Progenitor cell of endocrine pancreas (in vitro differentiated cells): ENCODE results near the gene STX8. TPM values are rescaled to one million over a fixed set of nuclear protein-coding genes. Genes with fewer than 3 reads are reported as not detected.

Experiments
- DNase-seq: peaks from one replicate; pipeline ENCODE4 v3.0.0; 2021; ENCODE audit warnings: low spot score; ENCODE audit not compliant: unreplicated experiment
- H3K27ac Mint-ChIP-seq: 2 replicates; pipeline ENCODE4 v1.8.0; 2021; ENCODE audit warnings: mild to moderate bottlenecking, moderate library complexity, mixed read lengths
- H3K27me3 Mint-ChIP-seq: 2 replicates; pipeline ENCODE4 v1.8.0; 2021; ENCODE audit warnings: mixed read lengths
- H3K36me3 Mint-ChIP-seq: 2 replicates; pipeline ENCODE4 v1.8.0; 2022; ENCODE audit warnings: mixed read lengths; ENCODE audit not compliant: insufficient read depth
- H3K4me1 Mint-ChIP-seq: 2 replicates; pipeline ENCODE4 v1.8.0; 2021; ENCODE audit warnings: low read depth, mixed read lengths
- H3K4me3 Mint-ChIP-seq: 2 replicates; pipeline ENCODE4 v1.8.0; 2021; ENCODE audit warnings: low read depth, mild to moderate bottlenecking, moderate library complexity, mixed read lengths
- H3K9me3 Mint-ChIP-seq: 2 replicates; pipeline ENCODE4 v1.8.0; 2021; ENCODE audit warnings: low read depth, mixed read lengths
- total RNA-seq: library from RNA; stranded (reverse); gene quantifications from 2 replicates; pipeline ENCODE4 v1.2.1, GENCODE V29; 2021
- TF ChIP-seq, protein P1 (sequence below): fragments of 200-600 bp; sonication (generic); IDR thresholded peaks from one replicate; pipeline ENCODE4 v1.5.0; 2021; ENCODE audit warnings: antibody characterized with exemption, mild to moderate bottlenecking; ENCODE audit not compliant: unreplicated experiment

STX8 gene
- total RNA-seq, 1 donor from 2014 or later, result 63.4 TPM

GRCh38 chr17:9531034-9531433 lies 44.6 kb downstream of the STX8 start:
- H3K4me3 Mint-ChIP-seq, result no peak overlapping the region
- TF ChIP-seq, protein P1, sequence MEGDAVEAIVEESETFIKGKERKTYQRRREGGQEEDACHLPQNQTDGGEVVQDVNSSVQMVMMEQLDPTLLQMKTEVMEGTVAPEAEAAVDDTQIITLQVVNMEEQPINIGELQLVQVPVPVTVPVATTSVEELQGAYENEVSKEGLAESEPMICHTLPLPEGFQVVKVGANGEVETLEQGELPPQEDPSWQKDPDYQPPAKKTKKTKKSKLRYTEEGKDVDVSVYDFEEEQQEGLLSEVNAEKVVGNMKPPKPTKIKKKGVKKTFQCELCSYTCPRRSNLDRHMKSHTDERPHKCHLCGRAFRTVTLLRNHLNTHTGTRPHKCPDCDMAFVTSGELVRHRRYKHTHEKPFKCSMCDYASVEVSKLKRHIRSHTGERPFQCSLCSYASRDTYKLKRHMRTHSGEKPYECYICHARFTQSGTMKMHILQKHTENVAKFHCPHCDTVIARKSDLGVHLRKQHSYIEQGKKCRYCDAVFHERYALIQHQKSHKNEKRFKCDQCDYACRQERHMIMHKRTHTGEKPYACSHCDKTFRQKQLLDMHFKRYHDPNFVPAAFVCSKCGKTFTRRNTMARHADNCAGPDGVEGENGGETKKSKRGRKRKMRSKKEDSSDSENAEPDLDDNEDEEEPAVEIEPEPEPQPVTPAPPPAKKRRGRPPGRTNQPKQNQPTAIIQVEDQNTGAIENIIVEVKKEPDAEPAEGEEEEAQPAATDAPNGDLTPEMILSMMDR, result no peak
- peaks cover 6% of the 10 kb centered on the region for H3K36me3 Mint-ChIP-seq
- H3K27me3 Mint-ChIP-seq, result no peaks in the 10 kb centered on the region
- DNase-seq, result no peak
- peaks cover 16% of the 10 kb centered on the region for H3K4me1 Mint-ChIP-seq
- peak overlapping the region; percentile 10 for H3K27ac Mint-ChIP-seq
- no peaks in the 10 kb centered on the region for H3K9me3 Mint-ChIP-seq

GRCh38 chr17:9529033-9529700 lies 46.5 kb downstream of the STX8 start:
- no peak for DNase-seq
- Mint-ChIP-seq H3K4me3 (no peak overlapping the region), H3K9me3 (no peaks in the 10 kb centered on the region), H3K36me3 (peaks cover 7% of the 10 kb centered on the region), H3K4me1 (peaks cover 16% of the 10 kb centered on the region), H3K27ac (no peak overlapping the region), H3K27me3 (no peaks in the 10 kb centered on the region)
- TF ChIP-seq, protein P1, result peak; percentile 59

DNA sequence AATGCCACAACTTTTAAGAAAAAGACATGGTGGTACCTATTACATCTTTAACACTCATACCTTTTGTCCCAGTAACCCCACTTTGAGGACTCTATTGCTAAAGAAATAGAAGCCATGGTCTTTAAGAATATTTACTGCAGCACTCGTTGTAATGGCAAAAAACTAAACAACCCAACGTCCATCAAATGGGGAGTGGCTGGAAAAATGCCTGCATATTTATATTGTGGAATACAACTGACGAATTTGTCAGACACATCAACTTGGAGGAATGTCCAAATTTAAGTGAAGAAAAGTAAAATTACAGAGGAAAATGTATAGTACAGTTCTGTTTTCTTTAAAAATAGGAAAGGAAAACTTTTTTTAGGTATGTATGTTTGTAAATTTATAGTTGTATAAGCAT lies 47.8 kb downstream of the STX8 start:
- DNase-seq, result no peak
- Mint-ChIP-seq H3K27me3 (no peaks in the 10 kb centered on the region), H3K9me3 (no peaks in the 10 kb centered on the region), H3K27ac (no peak overlapping the region), H3K36me3 (peaks cover 5% of the 10 kb centered on the region), H3K4me3 (no peak overlapping the region), H3K4me1 (peaks cover 16% of the 10 kb centered on the region)
- TF ChIP-seq, protein P1, result no peak

GRCh38 chr17:9522074-9522473 lies 53.5 kb downstream of the STX8 start:
- H3K4me3 Mint-ChIP-seq, result no peak overlapping the region
- no peaks in the 10 kb centered on the region for H3K9me3 Mint-ChIP-seq
- H3K4me1 Mint-ChIP-seq, result peaks cover 18% of the 10 kb centered on the region
- no peak overlapping the region for H3K27ac Mint-ChIP-seq
- DNase-seq, result no peak
- no peaks in the 10 kb centered on the region for H3K27me3 Mint-ChIP-seq
- H3K36me3 Mint-ChIP-seq, result peaks cover 3% of the 10 kb centered on the region
- TF ChIP-seq, protein P1, result peak; percentile 68

DNA sequence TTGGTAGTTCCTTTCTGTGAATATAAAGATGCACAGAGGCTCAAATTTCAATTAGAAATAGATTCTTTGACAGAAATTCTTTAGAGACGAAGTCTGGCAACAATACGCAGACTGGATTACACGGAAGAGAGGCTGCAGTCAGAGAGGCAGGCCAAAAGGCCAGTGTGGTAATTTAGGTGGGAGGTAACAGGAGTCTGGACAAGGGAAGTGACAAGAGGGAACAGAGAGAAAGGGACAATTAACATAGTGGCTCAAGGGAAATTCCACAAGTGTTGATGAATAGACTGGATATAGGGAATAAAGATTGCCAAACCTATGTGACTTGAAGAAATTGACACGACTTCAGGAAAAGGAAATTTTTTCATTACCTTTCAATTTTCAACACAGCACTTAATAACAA lies 54.6 kb downstream of the STX8 start:
- Mint-ChIP-seq H3K4me3 (no peak overlapping the region), H3K27ac (no peak overlapping the region), H3K4me1 (peaks cover 18% of the 10 kb centered on the region), H3K36me3 (peaks cover 2% of the 10 kb centered on the region), H3K9me3 (no peaks in the 10 kb centered on the region), H3K27me3 (no peaks in the 10 kb centered on the region)
- TF ChIP-seq, protein P1, result no peak
- no peak for DNase-seq
